Thyroid gland (tissue), 4 donors: ENCODE measurements around the gene ZBTB16. TPM values are rescaled to one million over a fixed set of nuclear protein-coding genes. Genes with fewer than 3 reads are reported as not detected.

ENCODE experiments used
- DNase-seq, 2 donors: peaks; one replicate each; pipeline ENCODE4 v3.0.0-alpha.2; 2019
- H3K27ac ChIP-seq, 3 donors: fragments of 200-600 bp; sonication (generic); 1 replicate in 2 of 3; 2 replicates in 1 of 3; pipeline ENCODE4 v1.5.1; 2016 to 2019; ENCODE audit warnings: mild to moderate bottlenecking in 1 of 3, moderate library complexity in 1 of 3
- H3K27me3 ChIP-seq: fragments of 200-600 bp; sonication (generic); one replicate; pipeline ENCODE4 v1.5.1; 2019
- H3K36me3 ChIP-seq, 2 donors: fragments of 200-600 bp; sonication (generic); one replicate each; pipeline ENCODE4 v1.5.1; 2016 to 2019
- H3K4me1 ChIP-seq, 2 donors: fragments of 200-600 bp; sonication (generic); one replicate each; pipeline ENCODE4 v1.5.1; 2017 to 2019
- H3K4me3 ChIP-seq, 3 donors: fragments of 200-600 bp; sonication (generic); replicated peaks in 1 of 3; 1 replicate in 2 of 3; 2 replicates in 1 of 3; pipeline ENCODE4 v1.5.1; 2016; ENCODE audit warnings: mild to moderate bottlenecking in 1 of 3
- H3K9me3 ChIP-seq: fragments of 200-600 bp; sonication (generic); one replicate; pipeline ENCODE4 v1.5.1; 2017
- CTCF ChIP-seq, 6 experiments: fragments of 200-600 bp in 3 of 6; fragments of 450-650 bp in 3 of 6; sonication (generic) in 3 of 6; IDR thresholded peaks; one replicate each; pipeline ENCODE4 v1.5.1; 2016 to 2019; ENCODE audit warnings: antibody characterized with exemption in 6 of 6, mild to moderate bottlenecking in 2 of 6, inconsistent platforms in 1 of 6, moderate library complexity in 1 of 6
- POLR2A ChIP-seq, 2 donors: fragments of 450-650 bp; IDR thresholded peaks; one replicate each; pipeline ENCODE4 v1.6.1; 2017; ENCODE audit warnings: antibody characterized with exemption in 2 of 2, mild to moderate bottlenecking in 2 of 2, moderate library complexity in 1 of 2
- WGBS, 2 donors: methylation state at CpG; one replicate each; pipeline ENCODE4 v1.1.5; 2017; 5-methylcytosine and 5-hydroxymethylcytosine counted together
- intact Hi-C: fragments of 100-400 bp; cut with DNase I; formaldehyde crosslinking; loops from one replicate; pipeline ENCODE4 v1.15.1; 2023
- total RNA-seq, 4 donors: library from RNA; depleted of rRNA; stranded (reverse); fragments of >200 nt; gene quantifications; one replicate each; pipeline ENCODE4 v1.2.3, GENCODE V29; 2016

ZBTB16 gene
- total RNA-seq, 4 donors from 2014 or later, result 157 to 385 (median 177) TPM

GRCh38 chr11:114284914-114285313 is 225.4 kb downstream of the ZBTB16 start:
- Histone ChIP-seq H3K27ac (no peak overlapping the region), H3K4me3 (no peak overlapping the region), H3K9me3 (no peaks in the 10 kb centered on the region), H3K36me3 (no peaks in the 10 kb centered on the region), H3K27me3 (no peaks in the 10 kb centered on the region), H3K4me1 (peaks cover 0 to 18% of the 10 kb centered on the region in 2 donors)
- no peak for TF ChIP-seq CTCF (IDR thresholded peaks at IDR 0.05)
- no peak for TF ChIP-seq POLR2A (IDR thresholded peaks at IDR 0.05)
- DNase-seq, result no peak
- WGBS, 2 donors, result 93 to 95% methylated on average over 7 of the region's 7 CpGs
- intact Hi-C loops, result no loop called here

GRCh38 chr11:114285599-114285998 is 226.1 kb downstream of the ZBTB16 start:
- H3K27ac ChIP-seq, result no peak overlapping the region
- WGBS, 2 donors, result 87 to 90% methylated on average over 3 of the region's 3 CpGs
- intact Hi-C loops, result no loop called here
- no peaks in the 10 kb centered on the region for H3K36me3 ChIP-seq
- DNase-seq, result no peak
- no peak for TF ChIP-seq CTCF (IDR thresholded peaks at IDR 0.05)
- no peak for TF ChIP-seq POLR2A (IDR thresholded peaks at IDR 0.05)
- no peaks in the 10 kb centered on the region for H3K27me3 ChIP-seq
- H3K4me3 ChIP-seq, result no peak overlapping the region
- peaks cover 0 to 12% of the 10 kb centered on the region in 2 donors for H3K4me1 ChIP-seq
- H3K9me3 ChIP-seq, result no peaks in the 10 kb centered on the region

- Histone ChIP-seq H3K4me1 (peaks cover 0 to 6% of the 10 kb centered on the region in 2 donors), H3K27me3 (no peaks in the 10 kb centered on the region), H3K4me3 (no peak overlapping the region), H3K36me3 (no peaks in the 10 kb centered on the region), H3K9me3 (no peaks in the 10 kb centered on the region), H3K27ac (no peak overlapping the region)
- TF ChIP-seq CTCF (IDR thresholded peaks at IDR 0.05) (no peak), POLR2A (IDR thresholded peaks at IDR 0.05) (no peak)
- intact Hi-C loops, result no loop called here
- 94 to 95% methylated on average over 3 of the region's 3 CpGs for WGBS, 2 donors
- DNase-seq, result no peak
Measured at GRCh38 chr11:114286229-114286628, 226.7 kb downstream of the ZBTB16 start.

GRCh38 chr11:114287154-114287553 is 227.6 kb downstream of the ZBTB16 start:
- DNase-seq, result no peak
- no peaks in the 10 kb centered on the region for H3K9me3 ChIP-seq
- TF ChIP-seq CTCF (IDR thresholded peaks at IDR 0.05) (no peak), POLR2A (IDR thresholded peaks at IDR 0.05) (no peak)
- no peaks in the 10 kb centered on the region for H3K36me3 ChIP-seq
- H3K27me3 ChIP-seq, result no peaks in the 10 kb centered on the region
- no peak overlapping the region for H3K4me3 ChIP-seq
- 60 to 88% methylated on average over 2 of the region's 2 CpGs for WGBS, 2 donors
- H3K4me1 ChIP-seq, result no peaks in the 10 kb centered on the region
- intact Hi-C loops, result no loop called here
- H3K27ac ChIP-seq, result no peak overlapping the region

DNA sequence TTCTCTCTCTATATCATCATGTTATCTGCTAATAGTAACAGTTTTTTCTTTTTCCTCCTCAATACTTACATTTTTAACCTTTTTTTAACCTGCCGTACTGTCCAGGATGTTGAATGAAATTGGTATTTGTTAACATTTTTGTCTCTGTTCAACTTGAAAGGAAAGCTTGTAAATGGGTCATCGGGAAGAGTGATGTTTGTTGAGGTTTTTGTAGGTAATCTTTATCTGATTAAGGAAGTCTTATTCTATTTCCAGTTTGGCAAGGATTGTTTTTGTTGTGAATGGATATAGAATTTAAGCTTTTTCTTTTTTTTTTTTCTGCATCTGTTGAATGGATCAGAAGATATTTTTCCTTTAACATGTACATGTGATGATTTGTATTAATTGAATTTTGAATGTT is 228.6 kb downstream of the ZBTB16 start:
- intact Hi-C loops, result no loop called here

More for the DNA sequence above, 228.6 kb downstream of the ZBTB16 start:
- TF ChIP-seq CTCF (IDR thresholded peaks at IDR 0.05) (no peak), POLR2A (IDR thresholded peaks at IDR 0.05) (no peak)
- no peak overlapping the region for H3K4me3 ChIP-seq
- no peak for DNase-seq
- no peak overlapping the region for H3K27ac ChIP-seq
- H3K9me3 ChIP-seq, result no peaks in the 10 kb centered on the region
- peaks cover 0 to 2% of the 10 kb centered on the region in 2 donors for H3K4me1 ChIP-seq
- H3K36me3 ChIP-seq, result no peaks in the 10 kb centered on the region
- H3K27me3 ChIP-seq, result no peaks in the 10 kb centered on the region
- 67 to 73% methylated on average over 2 of the region's 2 CpGs for WGBS, 2 donors
